ENCODE data around the gene SCMH1.

Gene SCMH1

DNA sequence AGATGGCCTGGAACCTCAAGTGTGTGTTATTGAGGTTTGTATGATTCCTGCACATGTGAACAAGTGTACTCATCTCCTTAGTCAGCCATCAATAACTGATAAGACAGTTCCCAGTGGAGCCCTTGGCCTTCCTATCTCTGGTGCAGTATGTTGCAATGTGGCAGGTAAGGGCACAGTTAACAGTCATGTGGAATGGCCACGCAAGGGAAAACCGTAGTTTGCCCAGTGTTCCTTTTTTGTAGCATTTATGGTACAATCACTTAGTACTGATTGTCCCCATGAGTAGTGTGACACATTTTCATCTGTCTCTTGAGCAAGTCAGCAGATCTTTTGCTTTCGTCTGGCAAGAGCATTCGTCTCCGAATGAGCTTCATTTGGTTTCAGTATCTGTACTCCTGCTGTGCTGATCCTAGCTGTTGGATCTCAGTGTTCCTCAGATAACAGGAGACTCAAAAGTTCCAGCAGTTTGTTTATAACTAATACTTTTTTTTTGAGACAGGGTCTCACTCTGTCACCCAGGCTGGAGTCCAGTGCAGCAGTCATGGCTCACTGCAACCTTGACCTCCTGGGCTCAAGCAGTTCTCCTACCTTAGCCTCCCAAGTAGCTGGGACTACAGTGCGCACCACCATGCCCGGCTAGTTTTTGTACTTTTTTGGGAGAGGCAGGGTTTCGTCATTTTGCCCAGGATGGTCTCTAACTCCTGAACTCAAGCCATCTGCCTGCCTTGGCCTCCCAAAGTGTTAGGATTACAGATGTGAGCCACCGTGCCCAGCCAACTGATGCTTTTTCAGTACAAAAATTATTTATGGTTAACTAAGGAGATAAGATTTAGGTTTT, 254.4 kb downstream of the SCMH1 start:
- no peak for DNase-seq

DNA sequence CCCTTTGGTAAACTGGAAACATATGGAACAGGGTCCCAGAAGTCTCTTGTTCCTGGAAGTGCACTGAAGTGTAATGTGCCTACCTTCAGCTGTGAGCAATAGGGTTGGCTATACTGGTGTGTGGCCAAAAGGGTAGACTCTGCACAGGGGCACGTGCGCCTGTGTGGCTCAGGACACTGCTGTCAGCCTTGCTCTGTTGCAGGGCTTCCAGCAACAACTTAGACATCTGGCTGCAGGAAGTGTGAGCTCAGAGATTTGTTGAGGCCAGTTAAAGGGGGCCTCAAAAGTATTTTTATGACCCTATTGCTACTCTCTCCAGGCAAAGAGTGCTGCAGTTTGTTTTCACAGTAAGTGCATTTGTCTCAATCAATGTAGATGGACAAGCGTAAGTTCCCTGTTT, 255.2 kb downstream of the SCMH1 start:
- no peak for DNase-seq

DNA sequence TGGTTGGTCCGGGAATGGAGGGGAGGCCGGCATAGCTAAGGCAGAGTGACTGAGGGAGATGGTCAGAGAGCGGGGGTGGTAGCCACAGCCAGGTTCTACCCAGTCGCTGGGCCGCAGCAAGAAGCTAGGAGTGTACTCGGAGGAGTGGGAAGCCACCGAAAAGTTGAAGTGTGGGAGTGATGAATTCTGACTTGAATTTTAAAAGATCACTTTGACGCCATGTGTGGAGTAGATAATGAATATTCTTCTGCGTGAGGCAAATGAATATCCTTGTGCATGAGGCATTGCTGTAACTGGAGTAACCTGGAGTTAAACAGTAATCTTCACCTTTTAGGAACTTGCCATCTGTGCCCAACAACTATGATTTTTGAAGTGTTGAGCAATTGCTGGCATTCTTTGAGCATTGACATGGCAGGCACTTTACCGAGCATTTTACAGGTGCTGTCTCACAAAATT, 255.8 kb downstream of the SCMH1 start:
- no peak for DNase-seq

DNA sequence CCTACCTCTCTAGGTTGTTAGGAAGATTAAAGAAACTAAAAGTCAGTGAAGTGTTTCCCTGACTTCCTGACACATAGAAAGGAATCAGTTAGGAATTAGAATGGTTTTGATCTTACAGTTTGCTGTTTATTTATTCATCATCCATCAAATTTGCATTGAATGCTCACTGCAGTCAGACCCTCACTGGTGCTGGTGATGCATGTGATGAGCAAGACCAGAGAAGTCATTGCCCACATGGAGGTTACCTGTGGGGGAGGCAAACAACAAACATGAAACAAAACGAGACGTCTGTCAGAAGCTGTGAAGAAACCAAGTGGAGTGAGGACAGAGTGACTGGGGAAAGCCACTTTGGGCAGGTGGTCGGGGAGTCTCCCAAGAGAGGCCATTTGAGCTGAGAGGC, 256.2 kb downstream of the SCMH1 start:
- DNase-seq = no peak

DNA sequence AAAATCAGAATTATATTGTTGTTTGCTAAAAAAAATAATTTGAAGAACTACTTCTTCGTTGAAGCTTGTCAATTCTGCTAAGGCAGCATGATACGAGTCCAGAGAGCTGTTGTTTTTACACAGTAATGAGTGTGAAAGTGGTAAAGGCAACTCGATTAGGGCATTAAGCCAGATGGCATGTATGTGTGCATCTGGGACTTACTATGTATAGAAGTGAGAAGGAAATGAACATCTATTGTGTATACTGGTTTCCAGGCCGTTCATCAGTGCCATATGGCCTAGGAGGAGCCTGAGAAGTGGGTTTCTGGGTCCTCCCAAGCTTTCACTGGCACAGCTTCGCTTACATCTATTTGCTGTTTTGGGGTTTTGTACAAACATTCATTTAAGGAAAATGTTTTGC, 256.9 kb downstream of the SCMH1 start:
- no peak for DNase-seq

DNA sequence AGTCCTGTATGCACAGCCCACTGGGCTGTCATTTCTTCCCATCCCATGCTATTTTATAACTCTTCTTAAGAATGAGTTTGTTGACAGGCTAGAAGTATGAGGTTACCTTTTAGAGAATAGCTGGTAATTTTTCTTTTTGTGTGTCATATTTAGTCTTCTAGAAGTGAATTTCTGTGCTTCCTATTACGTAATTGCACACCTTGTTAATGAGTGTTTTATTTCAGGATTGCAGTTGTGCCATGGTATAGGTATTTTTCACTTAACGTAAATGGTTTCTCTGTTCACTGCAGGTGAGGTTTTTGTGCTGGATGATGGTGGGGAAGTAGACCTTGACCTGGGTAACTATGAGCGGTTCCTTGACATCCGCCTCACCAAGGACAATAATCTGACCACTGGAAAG, 257.6 kb downstream of the SCMH1 start:
- DNase-seq = no peak

DNA sequence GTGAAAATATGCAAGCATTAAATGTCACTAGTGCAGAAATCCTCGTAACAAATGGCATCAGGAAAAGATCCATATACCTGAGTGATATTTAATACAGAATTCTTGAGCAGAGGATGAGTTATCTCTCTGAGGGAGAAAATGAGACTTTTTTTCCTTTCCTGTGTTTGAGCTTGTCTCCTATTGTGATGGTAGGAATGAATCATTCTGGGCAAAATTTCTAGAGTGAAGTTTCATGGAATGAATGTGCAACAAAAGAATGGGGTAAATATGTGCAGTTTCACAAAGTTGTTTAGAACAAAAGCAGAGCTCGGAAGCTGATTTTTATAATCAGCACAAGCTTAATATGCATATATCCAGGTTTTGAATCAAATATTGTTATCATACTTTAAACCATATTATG, 258.0 kb downstream of the SCMH1 start:
- no peak for DNase-seq

DNA sequence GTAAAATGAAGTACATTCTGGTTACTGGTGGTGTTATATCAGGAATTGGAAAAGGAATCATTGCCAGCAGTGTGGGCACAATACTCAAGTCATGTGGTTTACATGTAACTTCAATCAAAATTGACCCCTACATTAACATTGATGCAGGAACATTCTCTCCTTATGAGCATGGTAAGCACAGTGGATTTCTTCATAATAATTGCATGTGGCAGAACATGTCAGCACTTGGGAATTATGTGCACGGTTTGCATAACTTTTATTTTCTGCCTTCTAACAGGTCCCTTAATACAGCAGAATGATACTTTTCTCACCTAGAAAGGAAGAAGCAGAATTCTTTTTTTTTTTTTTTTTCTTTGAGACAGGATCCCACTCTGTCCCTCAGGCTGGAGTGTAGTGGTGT, 258.8 kb downstream of the SCMH1 start:
- no peak for DNase-seq

DNA sequence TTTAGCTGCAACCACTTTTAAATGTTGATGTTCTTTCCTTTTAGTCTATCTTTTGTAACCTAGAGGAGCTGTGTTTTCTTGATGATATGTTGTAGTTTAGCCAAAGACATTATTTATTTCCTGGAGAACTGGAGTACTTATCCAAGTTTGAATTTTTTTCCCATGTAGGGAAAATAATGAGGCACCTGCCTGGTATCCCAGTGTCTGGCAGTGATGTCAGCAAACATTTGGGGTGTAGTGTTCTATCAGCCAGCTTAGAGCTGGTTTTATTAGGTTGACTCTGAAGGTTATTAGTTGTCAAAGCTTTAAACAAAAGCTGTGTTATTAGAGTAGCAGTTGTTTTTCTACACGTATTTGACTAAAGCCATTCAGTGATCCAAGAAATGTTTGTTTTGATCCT, 259.4 kb downstream of the SCMH1 start:
- DNase-seq = no peak

DNA sequence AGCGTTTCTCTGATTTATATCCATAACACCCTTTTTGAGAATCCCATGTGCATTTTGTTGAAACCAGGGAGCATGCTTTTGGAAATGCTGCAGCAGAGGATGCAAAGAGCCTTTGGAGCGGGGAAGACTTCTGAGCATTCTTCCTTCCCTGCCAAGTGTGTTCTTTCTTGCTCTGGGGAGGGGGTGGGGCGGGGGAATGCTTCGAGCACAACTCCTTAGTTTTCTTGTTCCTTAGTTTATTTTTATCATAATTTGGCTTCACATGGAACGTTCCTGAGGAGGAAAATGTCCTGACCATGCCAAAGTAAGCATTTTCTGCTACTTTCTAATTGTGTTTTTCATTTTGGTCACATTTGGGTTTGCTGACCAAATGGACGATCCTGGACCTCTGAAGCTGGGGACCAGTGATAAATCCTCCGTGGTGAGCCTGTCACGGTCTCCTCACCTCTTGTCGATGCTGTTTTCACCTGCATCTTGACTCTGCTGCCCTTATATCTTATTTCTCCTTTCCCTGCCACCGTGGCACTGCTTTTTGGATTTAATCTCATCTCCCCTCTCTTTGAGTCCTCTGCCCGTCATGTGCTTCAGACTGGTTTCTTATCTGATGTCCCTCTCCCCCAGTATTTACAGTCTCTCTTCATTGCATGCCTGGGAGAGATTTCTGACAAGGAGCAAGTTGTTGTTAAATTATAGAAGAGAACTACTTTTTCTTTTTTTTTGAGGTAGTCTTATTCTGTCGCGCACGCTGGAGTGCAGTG, 260.2 kb downstream of the SCMH1 start:
- no peak for DNase-seq

DNA sequence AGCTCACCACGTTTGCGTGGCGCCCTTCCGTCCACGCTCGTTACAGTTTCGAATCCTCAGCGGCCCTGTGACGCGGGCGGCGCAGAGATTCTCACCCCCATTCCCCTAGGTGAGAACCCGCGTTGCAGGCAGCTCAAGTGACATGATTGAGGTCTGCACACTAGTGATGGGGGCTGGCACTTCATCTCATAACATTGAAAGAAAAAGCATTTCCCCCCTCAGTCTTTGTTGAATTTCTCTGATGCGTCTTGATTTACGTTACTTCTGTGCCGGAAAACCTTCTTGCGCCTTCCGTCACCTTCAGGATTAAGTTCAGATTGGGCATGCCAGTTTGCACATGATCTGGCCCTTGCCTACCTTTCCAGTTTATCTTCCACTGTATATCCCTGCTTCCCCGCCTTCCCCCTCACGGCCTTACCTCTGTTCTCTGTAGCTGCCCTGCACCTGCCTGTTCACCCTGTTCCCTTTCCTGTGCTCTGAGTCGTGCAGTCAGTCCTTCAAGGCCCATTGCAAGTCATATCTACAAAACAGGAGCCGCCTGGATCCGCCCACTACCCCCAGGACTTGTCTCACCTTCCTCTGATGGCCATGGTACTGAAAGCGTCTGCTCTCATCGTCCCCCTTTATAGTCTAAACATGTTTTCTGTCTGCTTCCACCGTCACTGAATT, 261.5 kb downstream of the SCMH1 start:
- DNase-seq = peak; percentile 86

DNA sequence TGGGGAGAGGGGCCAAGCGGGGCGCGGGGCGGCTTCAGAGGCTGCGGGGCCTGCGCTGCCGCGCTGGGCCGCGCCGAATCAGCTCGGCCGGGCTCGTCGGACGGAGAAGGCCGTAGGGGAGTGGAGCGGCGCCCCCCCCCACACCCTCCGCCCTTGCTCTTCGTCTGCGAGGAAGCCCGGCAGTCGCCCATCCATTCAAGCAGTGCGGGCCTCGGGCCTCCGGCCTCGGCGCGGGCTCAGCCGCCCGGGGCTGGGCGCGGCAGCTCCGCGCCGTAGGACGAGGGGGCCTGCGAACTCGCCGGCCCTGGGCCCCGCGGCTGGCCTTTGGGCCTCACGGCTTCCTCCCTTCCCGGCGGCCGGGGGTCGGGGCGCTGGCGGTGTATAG, 262.0 kb downstream of the SCMH1 start:
- no peak for DNase-seq

DNA sequence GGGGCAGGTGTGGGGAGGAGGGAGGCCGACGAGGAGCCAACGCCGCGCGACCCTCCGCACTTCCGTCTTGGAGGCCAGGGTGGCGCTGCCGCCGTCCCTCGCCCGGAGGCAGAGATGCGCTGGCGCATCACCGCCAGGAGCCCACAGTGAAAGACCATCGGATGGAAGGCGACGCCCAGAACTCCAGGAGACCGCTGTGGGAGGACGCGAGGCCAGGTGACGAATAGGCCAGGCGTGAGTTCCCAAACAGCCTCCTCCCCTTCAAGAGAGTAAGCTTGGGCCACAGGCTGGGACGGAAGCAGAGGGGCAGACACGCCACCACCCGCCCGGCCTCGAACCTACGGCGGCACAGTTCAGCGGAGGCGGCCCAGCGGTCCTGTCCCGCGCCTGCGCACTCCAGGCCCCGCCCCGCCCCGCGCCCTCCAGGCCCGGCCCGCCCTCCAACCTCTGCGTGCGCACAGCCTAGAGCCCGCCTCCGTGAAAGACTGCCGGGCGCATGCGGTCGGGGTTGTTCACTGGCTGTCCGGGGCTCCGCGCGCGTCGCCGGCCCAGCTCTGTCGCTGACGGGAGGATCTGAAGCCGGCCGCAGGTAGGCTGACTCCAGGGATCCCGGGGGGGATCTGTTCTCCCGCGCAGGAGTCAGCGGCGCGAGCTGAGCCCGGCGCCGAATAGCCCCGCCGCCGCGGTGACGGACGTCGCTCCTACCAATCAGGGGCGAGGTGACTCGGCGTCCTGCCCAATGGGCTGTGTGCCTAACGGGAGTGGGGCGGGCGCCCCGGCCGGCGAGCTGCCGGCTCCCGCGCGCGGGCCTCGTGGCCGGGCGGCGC, 262.7 kb downstream of the SCMH1 start, which contains the start of gene CTPS1:
TSS of gene CTPS1 (plus strand) at position 456 of the 827 bp plus-strand sequence. CDS start 3,595 bp downstream, outside the sequence.
- peak; percentile 99 for DNase-seq

DNA sequence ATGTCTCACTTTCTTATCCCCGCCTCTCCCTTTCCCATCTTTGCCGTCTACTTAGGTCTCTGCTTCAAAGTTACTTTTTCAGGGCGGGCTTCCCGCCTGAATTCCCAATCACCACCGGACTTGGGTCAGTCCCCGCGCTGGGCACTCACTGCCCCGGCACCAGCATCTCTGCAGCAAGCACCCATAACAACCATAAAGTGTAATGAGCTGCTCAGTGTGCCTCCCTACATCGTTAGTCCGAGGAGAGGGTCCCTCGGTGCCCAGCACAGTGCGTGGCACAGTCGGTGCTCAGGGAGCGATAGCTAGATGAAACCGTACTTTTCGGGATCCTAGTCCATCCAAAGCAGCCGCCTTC, 263.2 kb downstream of the SCMH1 start:
- no peak for DNase-seq

DNA sequence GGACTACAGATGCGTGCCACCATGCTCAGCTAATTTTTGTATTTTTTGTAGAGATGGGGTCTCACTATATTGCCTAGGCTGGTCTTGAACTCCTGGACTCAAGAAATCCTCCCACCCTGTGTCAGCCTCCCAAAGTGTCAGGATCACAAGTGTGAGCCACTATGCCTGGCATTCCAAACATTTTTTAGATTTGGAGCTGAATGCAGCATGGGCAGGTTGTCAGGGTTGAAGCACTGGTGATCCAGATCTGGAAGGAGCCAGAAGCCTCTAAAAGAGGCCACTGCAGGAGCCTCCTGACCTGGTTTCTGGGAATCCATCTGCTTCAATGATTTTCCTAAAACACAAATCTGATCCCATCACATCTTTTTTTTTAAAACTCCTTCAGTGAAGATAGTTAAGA, 264.4 kb downstream of the SCMH1 start:
- no peak for DNase-seq

All from NCI-H510A treated with DMSO at 0.1 percent for 48 hours (cell line).